ELF-1 (cell line): ENCODE measurements around the gene DGKH.

Source experiments
- DNase-seq: peaks from one replicate; pipeline ENCODE4 v3.0.0-alpha.2; 2016; ENCODE audit warnings: low read depth, low spot score

Gene DGKH

GRCh38 chr13:42048342-42048683 lies at the start of gene DGKH:
TSS of gene DGKH (plus strand) at chr13:42048648. CDS start at chr13:42048774, 126 bp downstream.
- DNase-seq, result no peak

DNA sequence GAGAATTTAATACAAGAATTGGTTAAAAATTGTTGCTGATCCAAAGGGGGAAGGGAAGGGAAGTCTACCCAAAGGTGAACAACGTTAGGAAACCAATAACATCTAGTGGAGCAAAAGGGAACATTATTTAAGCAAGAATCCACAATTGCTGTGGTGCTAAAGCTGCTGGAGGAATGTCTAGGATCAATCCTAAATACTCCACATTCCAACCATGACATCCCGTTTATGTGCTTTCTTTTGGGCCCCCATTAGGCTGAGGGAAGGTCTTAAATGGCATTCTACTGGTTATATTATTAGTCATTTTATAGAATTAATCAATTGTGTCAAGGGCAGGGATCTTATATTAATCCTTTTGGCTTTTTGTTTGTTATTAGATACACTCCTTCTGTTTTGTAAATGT lies 47.6 kb upstream of the DGKH start:
- peak; percentile 12 for DNase-seq

DNA sequence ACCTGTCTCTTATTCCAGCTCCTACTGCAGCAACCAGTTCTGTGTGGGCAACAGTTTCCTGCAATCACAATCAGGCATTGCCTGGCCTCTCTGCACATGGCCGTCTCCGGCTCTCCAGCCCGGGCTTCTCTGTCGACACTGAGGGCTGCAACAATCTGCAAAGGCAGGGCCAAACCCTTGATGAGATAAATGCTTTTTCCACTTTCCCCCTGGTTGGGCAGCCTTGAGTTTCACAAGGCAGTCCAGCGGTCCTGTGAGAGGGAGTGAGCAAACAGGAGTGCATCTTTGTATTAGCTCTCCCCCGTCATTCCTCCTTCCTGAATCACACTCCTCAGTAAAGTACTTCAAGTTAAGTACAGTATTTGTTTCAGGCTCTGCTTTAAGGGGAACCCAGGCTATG lies 46.9 kb upstream of the DGKH start:
- peak; percentile 42 for DNase-seq

DNA sequence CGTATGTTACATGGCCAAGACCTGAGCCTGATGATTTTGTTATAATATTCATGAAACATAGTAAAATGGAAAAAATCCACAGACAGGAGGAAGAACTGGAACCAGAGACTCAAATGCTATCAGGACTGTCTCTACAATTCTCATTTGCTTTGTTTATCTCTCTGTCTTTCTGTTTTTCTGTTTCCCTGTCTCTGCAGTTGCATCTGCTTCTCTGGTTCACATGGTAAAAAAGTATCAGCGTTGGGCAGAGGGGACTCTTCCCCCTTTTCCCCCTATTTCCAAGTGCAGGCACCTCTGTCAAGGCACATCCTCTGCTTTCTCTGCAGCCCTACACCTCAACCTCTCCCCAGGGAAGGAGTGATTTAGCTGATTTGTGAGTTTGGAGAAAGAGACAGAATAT lies 46.4 kb upstream of the DGKH start:
- DNase-seq, result no peak

DNA sequence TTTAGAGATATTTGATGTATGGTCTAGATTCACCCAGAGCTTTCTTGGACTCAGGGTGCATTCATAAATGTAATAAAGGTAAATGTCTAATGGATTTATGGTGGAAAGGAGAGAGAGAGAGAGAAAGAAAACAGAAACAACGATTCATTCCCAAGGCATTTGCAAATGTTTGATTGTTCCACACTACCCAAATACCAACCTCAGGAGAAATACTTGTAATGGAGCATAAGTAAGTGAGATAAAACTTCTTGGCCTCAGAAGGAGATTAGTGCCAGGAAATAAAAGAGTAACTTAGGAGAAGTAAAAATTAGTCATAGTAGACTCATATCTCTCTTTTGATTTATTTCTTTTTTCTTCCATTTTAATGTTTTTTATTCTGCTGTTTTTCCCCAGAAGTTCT lies 40.6 kb upstream of the DGKH start:
- DNase-seq, result no peak

GRCh38 chr13:42009057-42009456 lies 39.4 kb upstream of the DGKH start:
- DNase-seq, result no peak

DNA sequence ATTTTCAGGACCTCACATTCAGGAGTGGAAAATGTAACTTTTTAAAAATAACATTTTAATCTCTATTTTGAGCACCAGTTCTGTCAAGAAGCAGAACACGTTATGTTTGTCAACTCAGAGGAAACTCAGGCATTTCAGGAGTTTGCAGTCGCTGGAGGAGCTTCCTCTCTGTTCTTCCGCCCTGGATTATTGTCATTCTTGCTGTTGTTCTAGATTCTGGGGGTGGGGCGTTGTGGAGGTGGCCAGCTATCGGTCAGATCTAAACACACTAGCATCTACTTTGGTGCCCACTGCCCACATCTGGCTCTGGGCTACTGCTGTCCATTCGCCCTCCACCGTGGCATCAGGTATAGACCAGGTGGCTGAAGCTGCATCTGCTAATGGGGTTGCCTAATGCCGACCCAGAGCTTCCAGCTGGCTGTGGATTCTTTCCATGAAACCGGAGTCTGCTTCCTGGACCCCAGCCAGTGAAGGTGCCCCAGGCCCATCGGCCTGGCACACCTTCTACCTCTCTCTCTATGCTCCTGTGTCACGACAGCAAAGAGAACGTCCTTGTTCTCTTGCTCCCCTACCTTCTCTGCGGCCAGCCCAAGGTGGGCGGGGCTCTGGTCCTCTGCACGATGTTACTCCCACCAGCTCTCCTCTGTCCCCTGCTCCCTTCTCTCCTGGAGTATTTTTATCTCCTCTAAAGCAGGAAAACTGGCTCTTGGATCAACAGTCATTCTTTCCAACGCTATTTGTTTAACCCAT lies 36.7 kb upstream of the DGKH start:
- DNase-seq, result peak; percentile 30

DNA sequence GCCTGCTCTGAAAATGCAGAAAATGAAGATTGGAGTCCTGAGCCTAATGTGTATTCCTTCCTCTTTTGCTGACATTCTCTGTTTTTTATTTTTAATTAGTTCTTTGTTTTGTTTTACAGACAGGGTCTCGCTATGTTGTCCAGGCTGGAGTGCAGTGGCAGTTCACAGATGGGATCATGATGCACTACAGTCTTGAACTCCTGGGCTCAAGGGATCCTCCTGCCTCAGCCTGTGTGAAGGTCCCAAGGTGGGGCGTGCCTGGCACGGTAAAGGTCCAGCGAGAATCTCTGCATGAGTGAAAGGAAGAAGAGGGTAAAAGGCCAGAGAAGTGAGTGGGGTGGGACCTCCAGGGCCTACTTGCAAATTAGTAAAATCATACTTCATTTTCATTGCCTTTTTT lies 34.3 kb upstream of the DGKH start:
- DNase-seq, result no peak

GRCh38 chr13:42017264-42017663 lies 31.2 kb upstream of the DGKH start:
- no peak for DNase-seq

GRCh38 chr13:42021851-42022250 lies 26.6 kb upstream of the DGKH start:
- DNase-seq, result no peak

DNA sequence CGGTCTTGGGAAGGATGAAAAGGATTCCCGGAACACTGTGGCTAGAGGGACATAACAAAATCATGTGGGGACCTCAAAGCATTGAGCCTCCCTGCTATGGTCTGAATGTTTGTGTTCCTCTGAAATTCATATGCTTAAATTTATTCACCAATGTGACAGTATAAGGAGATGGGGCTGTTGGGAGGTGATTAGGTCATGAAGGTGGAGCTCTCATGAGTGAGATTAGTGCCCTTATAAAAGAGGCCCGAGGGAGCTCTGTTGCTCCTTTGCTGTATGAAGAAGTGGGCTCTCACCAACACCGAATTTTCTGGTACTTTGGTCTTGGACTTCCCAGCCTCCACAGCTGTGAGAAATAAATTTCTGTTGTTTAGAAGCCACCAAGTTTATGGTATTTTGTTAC lies 26.1 kb upstream of the DGKH start:
- no peak for DNase-seq

- DNase-seq, result no peak
Observed at GRCh38 chr13:42022796-42023493, 25.5 kb upstream of the DGKH start.

GRCh38 chr13:42027286-42027685 lies 21.2 kb upstream of the DGKH start:
- DNase-seq, result no peak

DNA sequence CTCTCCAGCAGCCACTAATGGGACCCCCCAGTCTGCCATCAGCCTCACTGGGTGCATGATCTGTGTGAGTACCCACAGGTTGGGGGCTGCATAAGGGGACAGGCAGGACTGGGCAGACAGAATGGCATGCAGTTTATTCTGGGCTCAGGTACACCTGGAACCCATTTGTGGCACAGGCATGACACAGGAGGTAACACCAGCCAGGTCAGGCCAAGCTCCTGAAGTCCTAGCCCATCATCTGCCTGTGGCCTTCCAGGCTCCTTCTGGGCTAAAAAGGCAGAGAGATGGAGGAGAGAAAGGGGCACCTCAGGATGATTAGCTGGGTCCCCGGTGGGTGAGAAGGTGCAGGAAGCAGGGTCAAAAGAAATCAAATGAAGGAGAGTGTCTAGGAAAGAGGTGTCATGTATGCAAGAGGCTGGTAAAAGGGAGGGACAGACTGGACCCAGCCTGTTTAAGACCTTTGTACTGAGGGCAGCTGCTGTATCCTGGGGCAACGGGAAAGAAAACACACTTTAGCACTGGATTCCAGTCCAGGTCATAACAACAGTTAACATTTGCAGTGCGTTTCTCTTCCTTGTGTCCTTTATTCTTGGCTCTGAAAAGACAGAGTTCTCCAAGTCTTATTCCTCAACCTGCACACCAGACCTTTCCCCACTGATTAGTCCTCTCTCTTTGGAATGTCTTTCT lies 20.2 kb upstream of the DGKH start:
- DNase-seq, result peak; percentile 9

GRCh38 chr13:42035905-42036521 lies 12.4 kb upstream of the DGKH start:
- DNase-seq, result no peak

- no peak for DNase-seq
Observed at GRCh38 chr13:42036711-42037110, 11.7 kb upstream of the DGKH start.

DNA sequence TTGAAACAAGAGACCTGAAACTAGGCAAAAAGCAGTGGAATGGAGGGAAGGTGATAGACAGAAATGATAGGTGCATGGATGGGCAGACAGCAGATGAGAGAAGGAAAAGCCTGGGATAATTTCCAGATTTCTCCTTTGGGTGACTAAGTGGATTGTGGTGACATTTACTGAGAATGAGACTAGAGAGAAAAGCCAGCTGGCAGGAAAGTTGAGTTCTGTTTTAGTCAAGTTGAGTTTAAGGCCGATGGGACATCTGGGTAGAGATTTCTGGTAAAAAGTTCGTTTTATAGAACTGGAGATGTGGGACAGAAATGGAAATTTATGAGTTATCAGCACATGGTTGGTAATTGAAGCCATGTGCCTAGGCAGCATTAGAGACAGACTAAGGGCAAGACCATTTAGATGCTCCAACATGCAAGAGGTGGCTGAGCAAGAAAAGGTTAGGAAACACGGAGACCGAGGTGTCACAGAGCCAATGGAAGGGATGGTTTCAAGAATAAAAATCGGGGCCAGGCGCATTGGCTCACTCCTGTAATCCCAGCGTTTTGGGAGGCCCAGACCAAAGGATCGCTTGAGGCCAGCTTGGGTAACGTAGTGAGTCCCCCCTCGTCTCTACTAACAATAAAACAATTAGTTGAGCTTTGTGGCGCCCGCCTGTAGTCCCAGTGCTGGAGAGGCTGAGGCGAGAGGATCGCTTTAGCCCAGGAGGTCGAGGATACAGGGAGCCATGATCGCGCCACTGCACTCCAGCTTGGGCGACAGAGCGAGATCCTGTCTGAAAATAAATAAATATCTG lies 9.6 kb upstream of the DGKH start:
- no peak for DNase-seq

DNA sequence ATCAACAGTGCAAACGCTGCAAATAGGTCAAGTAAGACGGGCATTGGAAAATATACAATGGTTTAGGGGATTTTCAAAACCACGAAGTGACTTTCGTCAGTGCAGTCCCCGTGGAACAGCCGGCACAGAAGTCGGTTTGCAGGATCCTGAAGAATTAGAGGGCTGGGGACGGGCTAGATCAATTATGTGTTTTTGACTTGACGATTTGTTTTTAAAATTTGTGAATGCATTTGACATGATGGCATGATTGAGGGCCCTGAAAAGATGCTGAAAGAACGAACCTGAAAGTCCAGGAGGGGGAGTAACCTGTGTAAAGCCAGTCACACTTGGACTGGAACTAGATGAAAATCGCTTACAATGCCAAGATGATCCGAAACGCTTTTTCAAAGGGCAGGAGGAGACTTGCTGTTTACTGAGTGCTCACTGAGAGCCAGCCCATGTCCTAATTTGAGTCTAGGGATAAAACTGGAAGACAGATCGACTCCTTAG lies 8.9 kb upstream of the DGKH start:
- peak; percentile 15 for DNase-seq

DNA sequence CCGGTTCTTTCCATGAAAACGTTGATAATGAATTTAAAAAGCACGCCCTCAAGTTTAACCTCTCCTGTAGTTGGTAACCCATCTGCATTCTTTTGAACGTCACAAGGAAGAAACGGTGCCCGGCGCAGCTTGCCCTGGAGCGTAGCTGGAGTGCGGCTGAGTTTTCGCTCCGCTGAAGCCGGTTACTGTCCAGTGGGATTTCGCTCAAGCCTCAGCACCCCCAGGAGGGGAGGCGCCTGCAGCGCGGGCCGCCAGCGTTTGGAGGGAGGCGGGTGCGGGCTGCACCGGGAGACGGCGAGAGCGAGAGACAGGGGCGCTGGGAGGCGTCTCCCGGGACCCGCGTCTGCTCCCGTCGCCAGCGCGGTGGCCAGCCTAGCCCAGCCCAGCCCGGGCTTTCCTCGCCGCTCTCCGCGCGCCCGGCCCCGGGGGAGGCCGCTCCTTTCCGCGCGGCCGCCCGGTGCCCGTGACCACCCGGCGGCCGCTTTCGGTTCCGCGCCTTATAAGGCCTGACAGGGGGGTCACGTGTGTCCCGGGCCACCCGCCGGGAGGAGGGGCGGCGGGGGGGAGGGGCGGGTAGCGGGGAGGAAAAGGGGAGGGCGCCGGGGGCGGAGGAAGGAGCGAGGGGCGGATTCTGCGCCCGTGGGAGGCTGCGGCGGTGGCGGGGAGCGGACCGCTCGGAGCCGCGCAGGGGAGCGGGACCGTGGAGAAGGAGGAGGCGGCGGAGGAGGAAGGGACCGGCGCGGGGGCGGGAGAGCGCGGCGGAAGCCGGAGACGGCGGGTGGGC lies 8.3 kb upstream of the DGKH start:
- DNase-seq, result peak; percentile 80

- DNase-seq, result no peak
Observed at GRCh38 chr13:42040730-42041010, 7.8 kb upstream of the DGKH start.
